CD14-positive monocyte (primary cell): ENCODE results near the gene ARHGEF6. TPM values are rescaled to one million over a fixed set of nuclear protein-coding genes. Genes with fewer than 3 reads are reported as not detected.

Experiments
- DNase-seq, 3 donors: peaks; one replicate each; pipeline ENCODE4 v3.0.0-alpha.2; 2011 to 2022
- H2AFZ ChIP-seq: 2 replicates; pipeline ENCODE4 v1.6.0; 2012; ENCODE audit warnings: mild to moderate bottlenecking, low read depth, low read length, inconsistent platforms; ENCODE audit not compliant: insufficient read depth, poor library complexity, severe bottlenecking
- H3K27ac ChIP-seq, 2 donors: 1 replicate in 1 of 2; 2 replicates in 1 of 2; pipeline ENCODE4 v1.5.1; 2012 to 2013; ENCODE audit warnings: low read length in 2 of 2, control low read depth in 1 of 2, inconsistent platforms in 1 of 2, low read depth in 1 of 2, mild to moderate bottlenecking in 1 of 2
- H3K27me3 ChIP-seq, 2 donors: one replicate each; pipeline versions ENCODE4 v1.6.0 to v1.6.1; 2011 to 2013; ENCODE audit warnings: low read length in 2 of 2; ENCODE audit not compliant: control insufficient read depth in 2 of 2, insufficient read depth in 2 of 2
- H3K36me3 ChIP-seq, 2 donors: replicated peaks in 1 of 2; 1 replicate in 1 of 2; 2 replicates in 1 of 2; pipeline versions ENCODE4 v1.5.1 to v1.6.1; 2012 to 2013; ENCODE audit warnings: low read length in 2 of 2, control low read depth in 1 of 2, inconsistent platforms in 1 of 2, mild to moderate bottlenecking in 1 of 2; ENCODE audit not compliant: insufficient read depth in 2 of 2, control insufficient read depth in 1 of 2
- H3K4me1 ChIP-seq, 2 donors: 1 replicate in 1 of 2; 2 replicates in 1 of 2; pipeline versions ENCODE4 v1.5.1 to v1.6.1; 2012 to 2013; ENCODE audit warnings: low read length in 2 of 2, control low read depth in 1 of 2, inconsistent platforms in 1 of 2, mild to moderate bottlenecking in 1 of 2, moderate library complexity in 1 of 2; ENCODE audit not compliant: insufficient read depth in 2 of 2, control insufficient read depth in 1 of 2
- H3K4me2 ChIP-seq: replicated peaks from 2 replicates; pipeline ENCODE3; 2012; ENCODE audit warnings: low read length, moderate library complexity, mild to moderate bottlenecking; ENCODE audit not compliant: poor library complexity, severe bottlenecking; ENCODE audit errors: extremely low read depth
- H3K4me3 ChIP-seq, 3 experiments: fragments of 200-600 bp in 1 of 3; sonication (generic) in 1 of 3; replicated peaks in 1 of 3; 1 replicate in 2 of 3; 2 replicates in 1 of 3; pipeline ENCODE4 v1.5.1; 2011 to 2013; ENCODE audit warnings: low read length in 3 of 3, mild to moderate bottlenecking in 3 of 3, control low read depth in 2 of 3, low read depth in 2 of 3, inconsistent platforms in 1 of 3, moderate library complexity in 1 of 3
- H3K79me2 ChIP-seq: 2 replicates; pipeline ENCODE4 v1.6.0; 2012; ENCODE audit warnings: mild to moderate bottlenecking, control low read depth, inconsistent platforms, low read length, moderate library complexity; ENCODE audit not compliant: insufficient read depth
- H3K9ac ChIP-seq: 2 replicates; pipeline ENCODE4 v1.6.0; 2017; ENCODE audit warnings: low read length, mild to moderate bottlenecking; ENCODE audit not compliant: insufficient read depth, poor library complexity, severe bottlenecking
- H3K9me3 ChIP-seq, 2 donors: replicated peaks in 1 of 2; 1 replicate in 1 of 2; 2 replicates in 1 of 2; pipeline versions ENCODE4 v1.5.1 to v1.6.1; 2012 to 2013; ENCODE audit warnings: low read length in 2 of 2, control low read depth in 1 of 2; ENCODE audit not compliant: control insufficient read depth in 1 of 2, insufficient read depth in 1 of 2
- H4K20me1 ChIP-seq: 2 replicates; pipeline ENCODE4 v1.6.0; 2012; ENCODE audit warnings: mild to moderate bottlenecking, low read length, control low read depth, moderate library complexity; ENCODE audit not compliant: insufficient read depth
- H3K27ac Mint-ChIP-seq, 7 donors: one replicate each; pipeline ENCODE4 v1.8.0; 2020; ENCODE audit warnings: mild to moderate bottlenecking in 7 of 7, mixed read lengths in 7 of 7, moderate library complexity in 6 of 7, inconsistent platforms in 2 of 7
- H3K27me3 Mint-ChIP-seq, 3 donors: one replicate each; pipeline ENCODE4 v1.8.0; 2021 to 2022; ENCODE audit warnings: low read depth in 3 of 3, mild to moderate bottlenecking in 3 of 3, mixed read lengths in 3 of 3, moderate library complexity in 3 of 3, inconsistent platforms in 1 of 3
- H3K36me3 Mint-ChIP-seq, 2 donors: one replicate each; pipeline ENCODE4 v1.8.0; 2020; ENCODE audit warnings: mixed read lengths in 2 of 2, inconsistent platforms in 1 of 2, mild to moderate bottlenecking in 1 of 2
- H3K4me1 Mint-ChIP-seq: one replicate; pipeline ENCODE4 v1.8.0; 2020; ENCODE audit warnings: mild to moderate bottlenecking, mixed read lengths
- H3K4me3 Mint-ChIP-seq, 2 donors: one replicate each; pipeline ENCODE4 v1.8.0; 2020; ENCODE audit warnings: mild to moderate bottlenecking in 2 of 2, mixed read lengths in 2 of 2, moderate library complexity in 1 of 2
- H3K9me3 Mint-ChIP-seq, 7 donors: one replicate each; pipeline ENCODE4 v1.8.0; 2020 to 2022; ENCODE audit warnings: mixed read lengths in 7 of 7, mild to moderate bottlenecking in 6 of 7, moderate library complexity in 6 of 7, inconsistent platforms in 2 of 7
- WGBS: methylation state at CpG from one replicate; pipeline ENCODE4 v1.1.5; 2013; ENCODE audit warnings: missing lambda C conversion rate; ENCODE audit not compliant: insufficient coverage; 5-methylcytosine and 5-hydroxymethylcytosine counted together
- intact Hi-C, 2 donors: fragments of 100-400 bp; cut with micrococcal nuclease; formaldehyde crosslinking; loops; one replicate each; pipeline versions ENCODE4 v1.15.0 to v1.15.1; 2023
- polyA plus RNA-seq, 3 donors: library from polyadenylated mRNA; depleted of rRNA in 1 of 3; unstranded in 2 of 3; stranded (reverse) in 1 of 3; fragments of 300-500 nt in 2 of 3; fragments of >200 nt in 1 of 3; fragmentation: Illumina TruSeq in 2 of 3; gene quantifications; 1 replicate in 2 of 3; 2 replicates in 1 of 3; pipeline ENCODE4 v1.2.3, GENCODE V29; 2012 to 2021
- TF ChIP-seq, protein P1 (sequence below): fragments of 200-600 bp; IDR thresholded peaks from one replicate; pipeline ENCODE4 v1.8.0; 2022; ENCODE audit warnings: antibody characterized with exemption, mild to moderate bottlenecking

The ARHGEF6 gene
- polyA plus RNA-seq, 3 donors: 51.4 to 79.2 (median 57.0) TPM

DNA sequence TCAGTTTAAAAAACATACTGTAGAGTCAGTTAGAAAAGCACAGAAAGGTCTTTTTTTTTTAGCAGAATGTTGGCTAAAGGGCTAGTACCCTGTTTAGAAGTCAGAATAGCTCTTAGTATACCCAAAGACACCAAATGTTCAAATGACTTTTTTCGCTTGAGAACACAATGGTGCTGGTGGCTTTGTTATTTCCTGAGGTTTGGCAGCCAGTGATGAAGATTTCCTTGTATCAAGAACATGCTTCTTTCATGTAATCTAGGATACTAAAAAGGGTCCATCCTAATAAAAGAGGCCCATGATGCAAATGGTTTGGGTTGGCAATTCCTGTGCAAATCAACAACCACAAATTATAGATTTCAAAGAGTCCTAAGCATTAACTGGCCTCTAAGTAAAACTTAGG, 153.8 kb downstream of the ARHGEF6 start:
- WGBS: no CpG with 5 or more reads among the region's 1 CpG
- no peak overlapping the region for H3K27ac ChIP-seq
- no peaks in the 10 kb centered on the region for H3K27me3 Mint-ChIP-seq

DNA sequence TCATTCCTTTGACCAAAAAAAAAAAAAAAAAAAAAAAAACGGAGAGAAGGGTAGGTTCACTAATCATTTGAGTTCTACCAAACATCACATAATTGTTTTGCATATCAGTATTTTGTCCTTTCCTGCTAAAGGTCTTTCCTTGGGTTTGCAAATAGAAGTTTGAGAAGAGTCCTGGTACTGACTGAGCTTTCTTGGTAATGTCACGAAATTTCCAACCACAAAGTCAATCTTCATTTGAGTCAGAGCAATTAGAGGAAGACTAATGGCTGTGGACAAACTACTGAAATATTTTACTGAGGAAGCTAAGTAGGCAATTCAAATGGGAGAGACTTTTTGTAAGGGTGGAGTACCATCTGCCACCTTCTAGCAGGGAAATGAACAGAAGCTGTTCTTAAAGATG, 154.5 kb downstream of the ARHGEF6 start:
- DNase-seq: no peak
- intact Hi-C loops: no loop called here
- Histone ChIP-seq H3K79me2 (no peaks in the 10 kb centered on the region), H3K4me3 (no peak overlapping the region), H3K27ac (no peak overlapping the region), H3K27me3 (peaks cover 0 to 3% of the 10 kb centered on the region in 2 donors), H3K4me1 (no peaks in the 10 kb centered on the region), H3K4me2 (no peak overlapping the region), H2AFZ (no peak overlapping the region), H3K36me3 (no peaks in the 10 kb centered on the region), H3K9me3 (no peaks in the 10 kb centered on the region), H4K20me1 (no peaks in the 10 kb centered on the region), H3K9ac (no peak overlapping the region)
- TF ChIP-seq, protein P1, sequence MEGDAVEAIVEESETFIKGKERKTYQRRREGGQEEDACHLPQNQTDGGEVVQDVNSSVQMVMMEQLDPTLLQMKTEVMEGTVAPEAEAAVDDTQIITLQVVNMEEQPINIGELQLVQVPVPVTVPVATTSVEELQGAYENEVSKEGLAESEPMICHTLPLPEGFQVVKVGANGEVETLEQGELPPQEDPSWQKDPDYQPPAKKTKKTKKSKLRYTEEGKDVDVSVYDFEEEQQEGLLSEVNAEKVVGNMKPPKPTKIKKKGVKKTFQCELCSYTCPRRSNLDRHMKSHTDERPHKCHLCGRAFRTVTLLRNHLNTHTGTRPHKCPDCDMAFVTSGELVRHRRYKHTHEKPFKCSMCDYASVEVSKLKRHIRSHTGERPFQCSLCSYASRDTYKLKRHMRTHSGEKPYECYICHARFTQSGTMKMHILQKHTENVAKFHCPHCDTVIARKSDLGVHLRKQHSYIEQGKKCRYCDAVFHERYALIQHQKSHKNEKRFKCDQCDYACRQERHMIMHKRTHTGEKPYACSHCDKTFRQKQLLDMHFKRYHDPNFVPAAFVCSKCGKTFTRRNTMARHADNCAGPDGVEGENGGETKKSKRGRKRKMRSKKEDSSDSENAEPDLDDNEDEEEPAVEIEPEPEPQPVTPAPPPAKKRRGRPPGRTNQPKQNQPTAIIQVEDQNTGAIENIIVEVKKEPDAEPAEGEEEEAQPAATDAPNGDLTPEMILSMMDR: no peak
- peaks cover 0 to 3% (median 0%) of the 10 kb centered on the region in 7 donors for H3K9me3 Mint-ChIP-seq
- H3K36me3 Mint-ChIP-seq: no peaks in the 10 kb centered on the region
- no peak overlapping the region for H3K4me3 Mint-ChIP-seq
- no peak overlapping the region for H3K27ac Mint-ChIP-seq
- peaks cover 0 to 1% (median 0%) of the 10 kb centered on the region in 3 donors for H3K27me3 Mint-ChIP-seq
- no CpG with 5 or more reads among the region's 2 CpGs for WGBS
- no peaks in the 10 kb centered on the region for H3K4me1 Mint-ChIP-seq

More for the DNA sequence above, 153.8 kb downstream of the ARHGEF6 start:
- TF ChIP-seq, protein P1: no peak
- Histone ChIP-seq H3K4me3 (no peak overlapping the region), H3K4me2 (no peak overlapping the region), H3K9ac (no peak overlapping the region), H3K36me3 (no peaks in the 10 kb centered on the region), H3K79me2 (no peaks in the 10 kb centered on the region), H4K20me1 (no peaks in the 10 kb centered on the region), H3K27me3 (peaks cover 0 to 3% of the 10 kb centered on the region in 2 donors), H2AFZ (no peak overlapping the region), H3K4me1 (no peaks in the 10 kb centered on the region), H3K9me3 (no peaks in the 10 kb centered on the region)
- Mint-ChIP-seq H3K4me1 (no peaks in the 10 kb centered on the region), H3K36me3 (no peaks in the 10 kb centered on the region), H3K9me3 (peaks cover 0 to 3% (median 0%) of the 10 kb centered on the region in 7 donors), H3K27ac (no peak overlapping the region), H3K4me3 (no peak overlapping the region)
- no peak for DNase-seq
- intact Hi-C loops: no loop called here
